Activated CD4-positive, alpha-beta memory T cell treated with anti-CD3 and anti-CD28 coated beads for 36 hours (primary cell): ENCODE data around the gene COL16A1. TPM values are rescaled to one million over a fixed set of nuclear protein-coding genes. Genes with fewer than 3 reads are reported as not detected.

Experiments used
- CTCF ChIA-PET: fragments of 350-600 bp; sonication (Branson Sonifier 250); formaldehyde crosslinking; loops from one replicate; lab custom pipeline; 2021; ENCODE audit warnings: antibody characterized with exemption, inconsistent platforms; lab: Charles Lee
- POLR2A ChIA-PET: fragments of 350-600 bp; sonication (Branson Sonifier 250); formaldehyde crosslinking; loops from one replicate; lab custom pipeline; 2021; ENCODE audit warnings: antibody characterized with exemption; lab: Charles Lee
- DNase-seq: peaks from one replicate; pipeline ENCODE4 v3.0.0-alpha.2; 2020
- H3K27ac Mint-ChIP-seq: one replicate; pipeline ENCODE4 v1.8.0; 2021; ENCODE audit warnings: mixed read lengths
- H3K27me3 Mint-ChIP-seq: one replicate; pipeline ENCODE4 v1.8.0; 2021; ENCODE audit warnings: mixed read lengths
- H3K36me3 Mint-ChIP-seq: one replicate; pipeline ENCODE4 v1.8.0; 2021; ENCODE audit warnings: mixed read lengths
- H3K4me1 Mint-ChIP-seq: one replicate; pipeline ENCODE4 v1.8.0; 2021; ENCODE audit warnings: low read depth, mixed read lengths
- H3K4me3 Mint-ChIP-seq: one replicate; pipeline ENCODE4 v1.8.0; 2021; ENCODE audit warnings: mild to moderate bottlenecking, mixed read lengths
- H3K9me3 Mint-ChIP-seq: one replicate; pipeline ENCODE4 v1.8.0; 2021; ENCODE audit warnings: mixed read lengths
- intact Hi-C: fragments of 100-400 bp; cut with micrococcal nuclease; formaldehyde crosslinking; loops from one replicate; pipeline ENCODE4 v1.15.1; 2023
- total RNA-seq, 2 experiments: library from RNA; stranded (reverse); gene quantifications; one replicate each; pipeline ENCODE4 v1.2.3, GENCODE V29; 2021

Gene COL16A1
- total RNA-seq, 2 experiments from 2014 or later = 0.12 to 0.45 TPM

DNA sequence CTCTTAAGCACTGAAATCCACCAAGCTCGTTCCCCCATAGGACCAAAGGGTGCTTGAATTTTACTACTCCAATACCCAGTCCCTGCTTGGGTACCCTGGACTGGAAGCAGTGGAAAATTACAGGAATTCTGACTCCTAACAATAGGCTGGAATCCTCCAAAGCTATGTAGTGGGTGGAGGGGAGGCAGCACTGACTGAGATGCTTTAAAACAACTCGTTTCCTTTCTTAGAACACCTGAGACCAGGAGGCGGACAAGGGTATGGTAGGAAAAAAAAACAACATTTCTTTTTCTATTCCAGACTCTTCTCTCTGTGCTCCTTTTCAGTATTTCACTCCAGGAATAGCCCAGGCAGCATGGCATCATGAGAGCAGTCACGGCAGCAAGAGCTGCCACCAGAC is 61.5 kb downstream of the COL16A1 start:
- Mint-ChIP-seq H3K27me3 (no peaks in the 10 kb centered on the region), H3K9me3 (peaks cover 2% of the 10 kb centered on the region), H3K4me1 (peaks cover 26% of the 10 kb centered on the region), H3K4me3 (no peak overlapping the region), H3K36me3 (peaks cover 7% of the 10 kb centered on the region), H3K27ac (no peak overlapping the region)
- ChIA-PET CTCF (no interaction called here), POLR2A (no interaction called here)
- intact Hi-C loops = no loop called here
- no peak for DNase-seq

DNA sequence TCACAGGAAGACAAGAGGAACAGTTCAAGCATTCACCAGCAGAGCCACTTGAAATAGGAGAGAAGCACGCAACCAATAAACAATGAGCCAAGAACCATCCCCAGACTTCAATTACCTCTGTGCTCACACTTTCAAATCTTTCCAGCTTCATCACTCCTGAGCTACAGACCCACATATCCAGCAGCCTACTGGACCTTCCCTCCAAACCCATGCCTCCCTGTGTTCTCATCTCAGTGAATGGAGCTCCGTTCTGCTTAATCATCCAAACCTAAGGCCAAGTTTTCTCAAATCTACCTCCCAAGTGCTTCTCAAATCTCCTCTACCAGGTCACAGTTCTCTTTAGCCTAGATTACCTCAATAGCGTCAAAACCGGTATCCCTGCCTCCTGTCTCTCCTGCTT is 62.9 kb downstream of the COL16A1 start:
- intact Hi-C loops = no loop called here
- Mint-ChIP-seq H3K27ac (no peak overlapping the region), H3K36me3 (peaks cover 7% of the 10 kb centered on the region), H3K27me3 (no peaks in the 10 kb centered on the region), H3K9me3 (no peaks in the 10 kb centered on the region), H3K4me1 (peaks cover 26% of the 10 kb centered on the region), H3K4me3 (no peak overlapping the region)
- CTCF ChIA-PET = interaction anchor here (0.9 to 1.5 kb wide), 4 partner anchors 23 to 148 kb away, joined by 3 to 6 read pairs (median 4); partner anchors contain the start of gene HCRTR1
- DNase-seq = no peak
- POLR2A ChIA-PET = no interaction called here

DNA sequence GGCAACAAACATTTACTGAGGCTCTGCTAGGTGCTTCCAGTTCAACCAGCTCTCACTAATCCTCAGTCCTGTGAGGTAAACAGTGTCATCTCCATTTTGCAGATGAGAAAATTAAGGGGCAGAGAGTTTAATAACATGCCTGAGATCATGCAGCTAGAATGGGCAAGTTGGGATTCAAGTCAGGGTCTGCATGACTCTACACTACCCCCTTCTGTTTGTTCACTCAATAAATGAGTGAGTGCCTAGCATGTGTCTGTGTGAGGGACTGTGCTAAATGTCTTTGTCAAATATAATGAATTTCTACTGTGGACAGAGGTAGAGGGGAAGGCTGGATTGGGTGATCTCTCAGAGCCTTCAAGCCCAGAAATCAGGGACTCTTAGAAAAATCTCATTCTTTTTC is 63.6 kb downstream of the COL16A1 start:
- H3K27ac Mint-ChIP-seq = no peak overlapping the region
- no peak overlapping the region for H3K4me3 Mint-ChIP-seq
- H3K4me1 Mint-ChIP-seq = peaks cover 23% of the 10 kb centered on the region
- intact Hi-C loops = no loop called here
- H3K9me3 Mint-ChIP-seq = no peaks in the 10 kb centered on the region
- peaks cover 7% of the 10 kb centered on the region for H3K36me3 Mint-ChIP-seq
- ChIA-PET POLR2A (no interaction called here), CTCF (interaction anchor here (1.1 to 1.5 kb wide), 4 partner anchors 23 to 77 kb away, joined by 3 to 5 read pairs (median 4); partner anchors contain the start of gene HCRTR1)
- DNase-seq = no peak
- no peaks in the 10 kb centered on the region for H3K27me3 Mint-ChIP-seq

DNA sequence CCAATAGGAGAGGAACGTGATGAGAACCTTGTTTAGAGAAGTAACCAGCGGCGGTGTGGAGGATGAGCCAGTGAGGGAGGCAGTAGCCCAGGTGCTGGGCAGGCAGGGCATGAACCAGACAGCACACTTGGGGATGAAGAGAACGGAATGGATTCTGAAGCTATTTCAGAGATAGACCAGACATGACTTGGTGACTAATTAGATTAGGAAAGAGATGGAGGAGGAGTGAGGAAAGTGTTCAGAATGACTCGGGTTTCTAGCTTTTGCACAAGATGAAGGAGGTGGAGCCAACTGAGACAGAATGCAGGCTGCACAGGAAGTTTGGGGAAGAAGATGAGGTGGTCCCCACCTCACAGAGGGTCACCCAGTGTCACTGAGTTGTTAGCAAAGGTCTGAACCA is 64.3 kb downstream of the COL16A1 start:
- ChIA-PET CTCF (interaction anchor here (1.1 to 1.5 kb wide), 4 partner anchors 21 to 78 kb away, joined by 3 to 4 read pairs (median 3); no protein-coding TSS in a partner anchor), POLR2A (no interaction called here)
- no peak overlapping the region for H3K4me3 Mint-ChIP-seq
- H3K4me1 Mint-ChIP-seq = peaks cover 19% of the 10 kb centered on the region
- H3K9me3 Mint-ChIP-seq = no peaks in the 10 kb centered on the region
- no peak overlapping the region for H3K27ac Mint-ChIP-seq
- peaks cover 4% of the 10 kb centered on the region for H3K36me3 Mint-ChIP-seq
- no peak for DNase-seq
- intact Hi-C loops = no loop called here
- no peaks in the 10 kb centered on the region for H3K27me3 Mint-ChIP-seq

DNA sequence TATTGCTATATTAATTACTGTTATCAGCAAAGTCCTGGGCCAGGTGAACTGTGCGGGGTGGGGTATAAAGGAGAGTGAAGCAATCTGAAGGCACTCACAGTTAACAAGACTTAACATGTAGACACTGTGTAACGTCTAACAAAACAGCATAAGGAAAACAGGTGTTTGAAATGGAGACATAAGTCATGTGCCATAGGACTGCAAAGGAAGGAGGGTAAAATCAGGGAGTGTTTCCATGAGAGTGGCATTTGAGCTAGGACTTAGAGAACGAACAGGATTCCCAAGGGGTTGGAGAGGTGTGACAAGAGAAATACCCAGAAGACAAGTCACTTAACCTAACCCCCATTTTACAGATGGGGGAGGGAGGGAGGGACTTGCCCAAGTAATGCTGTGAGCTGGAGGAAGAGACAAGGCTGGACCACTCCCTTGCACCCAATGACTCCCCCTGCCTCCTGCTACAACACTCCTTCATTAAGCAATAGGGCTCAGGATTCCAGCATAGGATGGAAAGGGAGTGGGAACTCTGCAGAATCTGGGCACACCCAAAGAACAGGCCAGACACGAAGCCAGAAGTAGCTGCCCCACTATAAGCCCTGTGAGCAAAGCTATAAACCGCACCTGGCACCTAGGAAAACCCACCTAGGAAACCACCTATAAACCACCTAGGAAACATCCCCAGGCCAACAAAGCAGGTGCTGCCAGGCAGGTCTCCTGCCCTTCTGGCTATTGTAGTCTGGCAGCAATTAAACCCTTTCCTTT is 65.7 kb downstream of the COL16A1 start:
- ChIA-PET POLR2A (no interaction called here), CTCF (interaction anchor here (1.0 to 2.0 kb wide), 4 partner anchors 20 to 107 kb away, joined by 3 to 4 read pairs (median 4); no protein-coding TSS in a partner anchor)
- DNase-seq = no peak
- Mint-ChIP-seq H3K4me1 (peaks cover 11% of the 10 kb centered on the region), H3K27me3 (no peaks in the 10 kb centered on the region), H3K27ac (no peak overlapping the region), H3K9me3 (no peaks in the 10 kb centered on the region), H3K36me3 (peaks cover 5% of the 10 kb centered on the region), H3K4me3 (no peak overlapping the region)
- intact Hi-C loops = no loop called here

DNA sequence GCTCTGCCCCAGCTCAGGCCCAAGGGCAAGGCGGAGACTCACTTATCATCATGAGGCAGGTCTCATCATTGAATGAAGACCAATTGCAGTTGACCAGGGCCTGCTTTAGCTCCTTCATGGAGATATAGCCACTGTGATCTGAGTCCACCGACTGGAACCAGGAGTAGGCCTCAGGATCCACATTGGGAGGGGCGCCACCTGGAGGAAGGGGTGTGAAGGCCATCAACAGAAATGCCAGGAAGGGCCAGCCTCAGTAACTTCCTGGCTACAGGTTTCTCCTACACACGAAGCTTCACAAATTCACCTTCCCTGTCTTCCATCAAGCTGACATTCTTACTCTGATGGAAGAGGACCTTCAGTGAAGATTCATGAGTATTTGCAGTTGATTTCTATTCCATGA is 70.7 kb downstream of the COL16A1 start:
- peaks cover 9% of the 10 kb centered on the region for H3K4me1 Mint-ChIP-seq
- no peaks in the 10 kb centered on the region for H3K27me3 Mint-ChIP-seq
- intact Hi-C loops = no loop called here
- ChIA-PET CTCF (interaction anchor here (0.7 to 1.4 kb wide), 9 partner anchors 10 to 238 kb away, joined by 3 to 7 read pairs (median 3); partner anchors contain the start of gene PEF1), POLR2A (interaction anchor here (0.8 kb wide), 1 partner anchor 12 kb away, joined by 3 read pairs; no protein-coding TSS in a partner anchor)
- peaks cover 11% of the 10 kb centered on the region for H3K36me3 Mint-ChIP-seq
- H3K27ac Mint-ChIP-seq = no peak overlapping the region
- H3K4me3 Mint-ChIP-seq = no peak overlapping the region
- DNase-seq = peak; percentile 53
- no peaks in the 10 kb centered on the region for H3K9me3 Mint-ChIP-seq

DNA sequence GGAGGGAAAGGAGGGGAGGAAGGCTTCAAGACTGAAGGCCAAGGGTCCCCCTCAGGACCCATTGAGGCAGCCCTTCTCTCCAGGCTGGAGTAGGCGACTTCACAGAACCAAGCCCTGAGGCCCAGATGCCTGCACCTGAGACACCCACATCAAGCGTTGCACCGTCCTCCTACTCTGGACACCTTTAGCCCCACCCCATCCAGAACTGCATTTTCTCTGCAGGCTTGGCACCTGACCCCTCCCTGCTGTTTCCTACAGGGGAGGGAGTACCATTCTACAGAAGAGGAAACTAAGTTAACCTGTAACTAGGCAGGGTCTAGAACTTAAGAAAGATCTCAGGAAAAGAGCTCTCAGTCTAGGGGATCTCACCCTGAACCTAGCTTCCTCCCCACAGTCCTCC is 71.2 kb downstream of the COL16A1 start:
- no peak for DNase-seq
- H3K4me1 Mint-ChIP-seq = peaks cover 6% of the 10 kb centered on the region
- H3K9me3 Mint-ChIP-seq = no peaks in the 10 kb centered on the region
- intact Hi-C loops = no loop called here
- H3K4me3 Mint-ChIP-seq = no peak overlapping the region
- H3K27me3 Mint-ChIP-seq = no peaks in the 10 kb centered on the region
- POLR2A ChIA-PET = interaction anchor here (0.8 kb wide), 1 partner anchor 13 kb away, joined by 3 read pairs; no protein-coding TSS in a partner anchor
- CTCF ChIA-PET = interaction anchor here (0.9 to 1.4 kb wide), 6 partner anchors 12 to 238 kb away, joined by 3 to 7 read pairs (median 4); partner anchors contain the start of gene PEF1
- peaks cover 11% of the 10 kb centered on the region for H3K36me3 Mint-ChIP-seq
- H3K27ac Mint-ChIP-seq = no peak overlapping the region

DNA sequence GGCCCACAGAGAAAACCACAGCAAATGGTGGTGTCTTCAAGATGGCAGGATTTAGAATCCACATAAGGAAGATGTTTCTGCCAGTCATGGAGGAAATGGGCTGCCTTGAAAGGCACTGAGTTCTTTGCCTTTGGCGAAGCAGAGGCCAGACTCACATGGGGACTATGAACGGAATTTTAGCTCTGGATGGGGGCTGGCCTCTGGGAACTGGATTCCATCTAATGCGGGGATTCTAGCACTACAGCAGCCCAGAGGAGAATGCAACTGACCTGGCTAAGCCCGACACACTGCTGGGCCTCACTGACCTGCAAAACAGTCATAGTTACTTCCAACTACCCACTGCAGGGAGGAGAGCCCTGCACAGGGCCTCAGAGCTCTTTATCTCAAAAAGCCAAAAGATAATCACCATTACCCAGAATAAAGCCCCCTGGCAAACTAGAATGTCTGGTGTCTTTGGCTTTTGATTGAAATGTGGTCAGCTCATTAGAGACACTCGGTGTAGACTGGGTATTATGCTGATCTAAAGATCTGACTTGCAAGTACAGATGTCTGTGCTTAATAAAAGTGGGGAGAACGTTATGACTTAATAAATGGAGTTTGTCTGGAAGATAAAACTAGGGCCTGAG is 74.8 kb downstream of the COL16A1 start:
- no peaks in the 10 kb centered on the region for H3K9me3 Mint-ChIP-seq
- no peak overlapping the region for H3K4me3 Mint-ChIP-seq
- no peaks in the 10 kb centered on the region for H3K4me1 Mint-ChIP-seq
- ChIA-PET POLR2A (no interaction called here), CTCF (interaction anchor here (0.6 to 3.6 kb wide), 4 partner anchors 11 to 461 kb away, joined by 3 to 21 read pairs (median 3); partner anchors contain the start of gene HCRTR1)
- no peaks in the 10 kb centered on the region for H3K27me3 Mint-ChIP-seq
- intact Hi-C loops = no loop called here
- peaks cover 13% of the 10 kb centered on the region for H3K36me3 Mint-ChIP-seq
- DNase-seq = no peak
- H3K27ac Mint-ChIP-seq = no peak overlapping the region

DNA sequence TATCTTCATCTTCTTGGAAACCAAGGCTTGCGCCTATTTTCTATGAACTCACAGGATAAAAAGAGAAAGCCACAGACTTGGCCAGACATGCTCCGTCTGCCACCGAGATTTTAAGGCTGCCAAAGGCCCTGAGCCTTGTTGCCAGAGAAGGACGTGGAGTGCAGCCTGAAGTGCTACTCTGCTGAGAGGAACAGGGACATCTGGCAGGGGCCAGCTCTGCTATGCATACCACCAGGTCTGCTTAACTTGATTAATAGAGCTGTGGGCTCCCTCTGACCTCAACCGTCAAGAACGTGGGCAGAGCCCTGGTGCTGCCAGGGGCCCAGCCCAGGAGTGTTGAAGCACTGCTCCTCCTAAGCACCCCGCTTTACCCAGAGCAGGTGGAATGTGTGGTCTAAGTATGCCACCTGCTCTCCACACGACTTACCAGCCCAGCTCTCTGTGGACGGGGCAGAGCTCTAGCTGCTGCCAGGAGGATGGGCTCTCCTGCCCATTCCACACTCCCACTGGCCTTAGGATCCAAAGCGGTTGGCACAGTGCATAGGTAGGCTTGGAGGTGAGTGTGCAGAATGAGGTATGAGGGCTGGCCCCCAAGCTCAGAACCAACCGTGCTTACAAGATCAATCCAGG is 75.8 kb downstream of the COL16A1 start:
- no peaks in the 10 kb centered on the region for H3K27me3 Mint-ChIP-seq
- H3K4me1 Mint-ChIP-seq = no peaks in the 10 kb centered on the region
- H3K4me3 Mint-ChIP-seq = no peak overlapping the region
- H3K9me3 Mint-ChIP-seq = no peaks in the 10 kb centered on the region
- no peak for DNase-seq
- H3K27ac Mint-ChIP-seq = no peak overlapping the region
- CTCF ChIA-PET = interaction anchor here (3.6 kb wide), 1 partner anchor 10 kb away, joined by 21 read pairs; the partner anchor contains the start of gene HCRTR1
- peaks cover 12% of the 10 kb centered on the region for H3K36me3 Mint-ChIP-seq
- POLR2A ChIA-PET = no interaction called here
- intact Hi-C loops = no loop called here

DNA sequence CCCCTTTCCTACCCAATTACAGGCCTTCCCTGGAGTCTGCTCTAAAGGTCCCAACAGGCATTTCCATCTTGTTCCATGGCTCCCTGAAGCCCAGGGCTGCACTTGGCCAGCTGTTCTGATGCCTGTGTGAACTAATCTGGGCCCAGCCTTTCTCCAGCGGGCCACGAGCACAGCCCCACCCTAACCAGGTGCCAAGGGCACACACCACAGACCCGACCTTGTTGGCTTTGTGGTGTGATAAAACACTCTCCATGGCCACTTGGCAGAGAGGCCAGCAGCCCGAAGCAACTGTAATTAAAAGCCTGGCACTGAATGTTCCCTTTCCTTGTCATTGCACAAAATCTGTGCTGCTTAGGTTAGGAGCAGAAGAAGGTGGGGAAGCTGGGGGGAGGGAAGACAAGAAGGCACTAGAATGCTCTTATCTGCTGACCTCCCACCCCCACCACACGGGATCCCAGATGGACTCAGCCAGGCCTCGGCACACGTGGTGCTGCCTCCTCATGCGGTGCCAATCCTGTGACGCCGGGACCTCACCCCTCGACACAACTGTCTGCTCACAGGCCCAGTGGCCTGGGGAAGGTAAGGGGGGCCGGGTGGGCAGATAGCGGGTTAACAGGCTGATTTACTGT is 76.4 kb downstream of the COL16A1 start:
- no peaks in the 10 kb centered on the region for H3K27me3 Mint-ChIP-seq
- no peak overlapping the region for H3K27ac Mint-ChIP-seq
- POLR2A ChIA-PET = no interaction called here
- peaks cover 12% of the 10 kb centered on the region for H3K36me3 Mint-ChIP-seq
- CTCF ChIA-PET = interaction anchor here (1.1 to 1.3 kb wide), 2 partner anchors 9 to 10 kb away, joined by 3 to 5 read pairs; no protein-coding TSS in a partner anchor
- no peak for DNase-seq
- no peaks in the 10 kb centered on the region for H3K4me1 Mint-ChIP-seq
- intact Hi-C loops = no loop called here
- no peaks in the 10 kb centered on the region for H3K9me3 Mint-ChIP-seq
- no peak overlapping the region for H3K4me3 Mint-ChIP-seq
